ENCODE data around the gene NKX2-4.

GRCh38 chr20:21357844-21358243, 39.5 kb downstream of the NKX2-4 start:
- no peak for TF ChIP-seq CTCF (IDR thresholded peaks at IDR 0.05)
- TF ChIP-seq EP300 (IDR thresholded peaks at IDR 0.05), result no peak
- TF ChIP-seq POLR2A (IDR thresholded peaks at IDR 0.05), result no peak
- no peak for TF ChIP-seq POLR2AphosphoS5 (IDR thresholded peaks at IDR 0.05)
